ENCODE results near the gene MAP4K5. TPM values are rescaled to one million over a fixed set of nuclear protein-coding genes. Genes with fewer than 3 reads are reported as not detected.
A peak's percentile ranks its signal among the peaks of the same experiment; 100 is the strongest.

The MAP4K5 gene
- total and polyA plus RNA-seq, 2 of the 13 experiments (the other 11 are each of a cell fraction or from before 2014, with no cell fraction given), result 12.7 to 23.9 TPM

GRCh38 chr14:50396631-50397389, 135.6 kb downstream of the MAP4K5 start, which contains the start of gene CDKL1 (continued):
- TF ChIP-seq ZNF609 (CRISPR knock-in tag; IDR thresholded peaks at IDR 0.05; ENCODE audit: borderline replicate concordance), result no peak
- TF ChIP-seq TMF1 (CRISPR knock-in tag; IDR thresholded peaks at IDR 0.05; ENCODE audit: low read depth), result 0 out of 2 replicates have a peak, but pooled peaks have one; percentile 58
- no peak; the same call in 1 of the 2 replicates for TF ChIP-seq RXRA (CRISPR knock-in tag; IDR thresholded peaks at IDR 0.05)
- no peak; the same call in 1 of the 2 replicates for TF ChIP-seq ZNF580 (CRISPR knock-in tag; IDR thresholded peaks at IDR 0.05; ENCODE audit: borderline replicate concordance, low read depth)
- TF ChIP-seq ZNF605 (CRISPR knock-in tag; IDR thresholded peaks at IDR 0.05), result peak; percentile 56; the same call in 1 of the 2 replicates
- TF ChIP-seq EED (CRISPR knock-in tag; IDR thresholded peaks at IDR 0.05), result 0 out of 2 replicates have a peak, but pooled peaks have one; percentile 42
- TF ChIP-seq TCF7L2 (IDR thresholded peaks at IDR 0.05; ENCODE audit: low read depth, low read length), result no peak
- TF ChIP-seq NR2C2 (CRISPR knock-in tag; IDR thresholded peaks at IDR 0.05; ENCODE audit: borderline replicate concordance), result 0 out of 2 replicates have a peak, but pooled peaks have one; percentile 15
- peak; percentile 57 to 60 for TF ChIP-seq MAFK (conservative IDR thresholded peaks at IDR 0.05 in 1 of 2, IDR thresholded peaks at IDR 0.05 in 1 of 2; ENCODE audit: low read length in 2 of 2)
- TF ChIP-seq ASH2L (IDR thresholded peaks at IDR 0.05; ENCODE audit: insufficient read length, low read depth, low read length), result peak; percentile 73
- TF ChIP-seq HMG20B (CRISPR knock-in tag; conservative IDR thresholded peaks at IDR 0.05), result no peak
- peak; percentile 88 for TF ChIP-seq BCL3 (CRISPR knock-in tag; IDR thresholded peaks at IDR 0.05)
- no peak for TF ChIP-seq ZNF775 (CRISPR knock-in tag; IDR thresholded peaks at IDR 0.05; ENCODE audit: borderline replicate concordance)
- no peak for TF ChIP-seq ZSCAN29 (CRISPR knock-in tag; conservative IDR thresholded peaks at IDR 0.05)
- no peak for TF ChIP-seq PCBP2 (optimal IDR thresholded peaks at IDR 0.05; ENCODE audit: low read depth, low read length, poor library complexity, severe bottlenecking)
- no peak for TF ChIP-seq MED8 (CRISPR knock-in tag; IDR thresholded peaks at IDR 0.05; ENCODE audit: insufficient replicate concordance)
- TF ChIP-seq CBX1 (IDR thresholded peaks at IDR 0.05; ENCODE audit: low read depth), result no peak
- no peak for TF ChIP-seq ZNF20 (CRISPR knock-in tag; IDR thresholded peaks at IDR 0.05)
- TF ChIP-seq ZNF329 (CRISPR knock-in tag; IDR thresholded peaks at IDR 0.05; ENCODE audit: low read depth), result no peak
- TF ChIP-seq ZNF709 (CRISPR knock-in tag; IDR thresholded peaks at IDR 0.05), result no peak; the same call in none of the 2 replicates
- TF ChIP-seq ISL2 (CRISPR knock-in tag; IDR thresholded peaks at IDR 0.05), result no peak
- TF ChIP-seq RFXANK (CRISPR knock-in tag; IDR thresholded peaks at IDR 0.05), result no peak
- no peak for TF ChIP-seq LCORL (IDR thresholded peaks at IDR 0.05)
- TF ChIP-seq LCORL (CRISPR knock-in tag; IDR thresholded peaks at IDR 0.05), result no peak
- no peak for TF ChIP-seq HNRNPH1 (optimal IDR thresholded peaks at IDR 0.05; ENCODE audit: low read depth, low read length)
- no peak for TF ChIP-seq SSRP1 (CRISPR knock-in tag; IDR thresholded peaks at IDR 0.05)
